Stimulated activated CD8-positive, alpha-beta memory T cell treated with anti-CD3 and anti-CD28 coated beads, Interleukin-12 subunit alpha, Interleukin-12 subunit beta, amount 100 ng/mL, for 4 hours (primary cell): Measurements from ENCODE around the gene MUC12.
"Not testable (repeated sequence)": the region's sequence is repeated elsewhere in the genome, so short reads cannot be mapped to it uniquely, and the experiment has no call there.

Experiments
- DNase-seq: peaks from one replicate; pipeline ENCODE4 v3.0.0-alpha.2; 2020; ENCODE audit warnings: low read depth

The MUC12 gene

GRCh38 chr7:100969066-100969615, at the start of gene MUC12:
Gene MUC12, plus strand, starts transcription at chr7:100969565. Its CDS starts 58 bp downstream, at chr7:100969623.
- DNase-seq, result no peak

GRCh38 chr7:100919779-100920437, 49.5 kb upstream of the MUC12 start:
- not testable (repeated sequence) for DNase-seq

- DNase-seq, result no peak
Measured at GRCh38 chr7:100921039-100921438, 48.3 kb upstream of the MUC12 start.

- DNase-seq, result not testable (repeated sequence)
Measured at GRCh38 chr7:100923616-100924015, 45.7 kb upstream of the MUC12 start.

GRCh38 chr7:100929808-100930174, 39.6 kb upstream of the MUC12 start:
- DNase-seq, result no peak

GRCh38 chr7:100933734-100934133, 35.6 kb upstream of the MUC12 start:
- no peak for DNase-seq

GRCh38 chr7:100935381-100935780, 34.0 kb upstream of the MUC12 start:
- DNase-seq, result not testable (repeated sequence)

GRCh38 chr7:100936167-100936566, 33.2 kb upstream of the MUC12 start:
- not testable (repeated sequence) for DNase-seq

GRCh38 chr7:100942045-100942774, 27.2 kb upstream of the MUC12 start:
- no peak for DNase-seq

- DNase-seq, result no peak
Measured at GRCh38 chr7:100943693-100944092, 25.7 kb upstream of the MUC12 start.

GRCh38 chr7:100944138-100944537, 25.2 kb upstream of the MUC12 start:
- no peak for DNase-seq

GRCh38 chr7:100946111-100946510, 23.3 kb upstream of the MUC12 start:
- DNase-seq, result no peak

- no peak for DNase-seq
Measured at GRCh38 chr7:100946766-100947365, 22.5 kb upstream of the MUC12 start.

- no peak for DNase-seq
Measured at GRCh38 chr7:100947792-100948191, 21.6 kb upstream of the MUC12 start.

- no peak for DNase-seq
Measured at GRCh38 chr7:100949227-100949932, 20.0 kb upstream of the MUC12 start, which contains the start of gene MUC3A. Gene MUC3A, plus strand, starts transcription at chr7:100949534. Its CDS starts 91 bp downstream, at chr7:100949625.

- DNase-seq, result no peak
Measured at GRCh38 chr7:100949933-100950443, 19.4 kb upstream of the MUC12 start.

- no peak for DNase-seq
Measured at GRCh38 chr7:100951172-100951571, 18.2 kb upstream of the MUC12 start.

- DNase-seq, result no peak
Measured at GRCh38 chr7:100951888-100952560, 17.3 kb upstream of the MUC12 start.

- no peak for DNase-seq
Measured at GRCh38 chr7:100952641-100953040, 16.7 kb upstream of the MUC12 start.

- no peak for DNase-seq
Measured at GRCh38 chr7:100957832-100958421, 11.4 kb upstream of the MUC12 start.

GRCh38 chr7:100959894-100960293, 9.5 kb upstream of the MUC12 start:
- DNase-seq, result no peak
